Stimulated activated CD4-positive, alpha-beta T cell treated with anti-CD3 and anti-CD28 coated beads, Interleukin-4, amount 100 ng/mL, for 24 hours (primary cell): Measurements from ENCODE around the gene SUN5.

Source experiments
- DNase-seq: peaks from one replicate; pipeline ENCODE4 v3.0.0-alpha.2; 2020

Gene SUN5

DNA sequence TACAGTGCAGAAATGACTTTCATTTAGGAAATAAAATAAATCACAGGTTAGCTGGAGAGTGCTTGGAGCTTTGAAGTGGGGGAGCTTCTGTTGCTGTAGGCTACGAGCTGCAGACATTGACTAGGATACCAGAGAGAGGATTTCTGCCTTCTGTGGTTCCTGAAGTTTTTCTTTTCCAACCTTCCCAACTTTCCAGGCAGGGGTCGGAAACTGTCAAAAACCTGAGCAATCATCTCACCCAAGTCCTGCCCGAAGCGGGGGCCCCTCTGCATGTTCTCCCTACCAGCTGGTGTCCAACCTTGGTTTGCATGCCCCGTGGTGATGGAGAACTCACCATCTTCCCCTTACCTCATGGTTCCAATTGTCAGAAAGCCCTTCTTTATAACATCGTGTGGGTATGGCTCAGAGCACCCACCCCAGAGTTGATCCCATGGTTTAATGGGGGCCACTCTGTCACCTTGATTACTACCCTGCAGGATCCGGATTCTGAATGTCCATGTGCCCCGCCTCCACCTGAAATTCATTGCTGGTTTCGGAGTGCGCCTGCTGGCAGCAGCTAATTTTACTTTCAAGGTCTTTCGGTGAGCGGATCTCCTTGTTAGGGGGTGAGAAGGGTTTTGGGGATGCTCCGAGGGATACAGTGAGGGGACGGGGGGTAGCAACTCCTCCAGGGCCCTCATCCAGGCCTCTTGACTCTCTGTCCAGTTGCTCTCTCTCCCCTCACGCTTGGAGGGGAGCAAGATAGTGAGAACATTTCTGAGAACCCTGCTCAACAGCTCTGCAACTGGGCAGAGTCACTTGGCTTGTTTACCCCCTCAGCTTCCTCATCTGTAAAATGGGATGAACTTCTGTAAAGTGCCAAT is 8.3 kb upstream of the SUN5 start:
- no peak for DNase-seq

DNA sequence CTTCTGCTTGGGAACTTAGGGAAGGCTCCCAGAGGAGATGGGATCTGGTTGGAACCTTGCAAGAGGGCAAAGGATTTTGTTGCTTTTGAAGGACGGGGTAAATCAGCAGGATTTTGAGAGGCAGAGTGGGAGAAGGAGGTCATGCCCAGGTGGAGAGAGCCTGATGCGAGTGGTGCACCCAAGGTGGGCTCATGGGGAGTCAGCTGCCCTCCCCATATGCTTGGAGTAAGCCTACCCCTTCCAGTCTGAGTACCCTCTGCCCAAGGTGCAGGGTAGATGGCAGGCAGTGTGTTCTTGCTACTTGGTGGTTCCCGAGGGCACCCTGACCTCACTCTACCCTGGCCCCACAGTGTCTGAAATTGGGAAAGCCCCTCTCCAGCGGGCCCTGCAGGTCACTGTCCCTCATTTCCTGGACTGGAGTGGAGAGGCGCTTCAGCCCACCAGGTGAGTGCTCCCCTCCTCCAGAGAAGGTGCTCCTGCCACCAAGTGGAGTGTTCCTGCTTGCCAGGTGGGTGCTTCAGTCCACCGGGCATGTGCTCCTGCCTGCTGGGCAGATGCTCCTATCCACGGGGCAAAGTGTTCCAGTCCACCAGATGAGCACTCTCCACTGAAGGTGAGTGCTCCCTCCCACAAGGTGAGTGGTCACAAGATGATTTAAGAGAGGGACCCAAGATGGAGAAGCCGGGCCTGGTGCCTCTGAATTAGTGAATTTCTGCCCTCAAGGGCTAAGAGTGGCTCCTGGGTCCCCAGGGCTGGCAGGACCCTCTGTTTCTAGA is 6.6 kb upstream of the SUN5 start:
- no peak for DNase-seq

DNA sequence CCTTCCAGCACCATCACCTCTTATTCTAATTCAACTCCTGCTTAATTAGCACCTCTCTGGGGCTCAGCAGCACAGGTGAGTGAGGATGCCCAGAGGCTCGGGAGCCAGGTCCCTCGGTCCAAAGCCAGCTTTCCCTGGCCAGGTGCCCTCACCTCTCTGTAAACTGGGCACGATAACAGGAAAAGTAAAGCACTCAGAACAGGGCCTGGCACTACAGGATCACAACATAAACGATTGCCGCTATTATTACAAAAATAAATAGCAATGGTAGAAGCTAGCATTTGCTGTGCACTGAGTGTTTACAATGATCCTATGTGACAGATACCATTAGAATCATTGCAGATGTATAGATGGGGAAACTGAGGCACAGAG is 5.9 kb upstream of the SUN5 start:
- no peak for DNase-seq

DNA sequence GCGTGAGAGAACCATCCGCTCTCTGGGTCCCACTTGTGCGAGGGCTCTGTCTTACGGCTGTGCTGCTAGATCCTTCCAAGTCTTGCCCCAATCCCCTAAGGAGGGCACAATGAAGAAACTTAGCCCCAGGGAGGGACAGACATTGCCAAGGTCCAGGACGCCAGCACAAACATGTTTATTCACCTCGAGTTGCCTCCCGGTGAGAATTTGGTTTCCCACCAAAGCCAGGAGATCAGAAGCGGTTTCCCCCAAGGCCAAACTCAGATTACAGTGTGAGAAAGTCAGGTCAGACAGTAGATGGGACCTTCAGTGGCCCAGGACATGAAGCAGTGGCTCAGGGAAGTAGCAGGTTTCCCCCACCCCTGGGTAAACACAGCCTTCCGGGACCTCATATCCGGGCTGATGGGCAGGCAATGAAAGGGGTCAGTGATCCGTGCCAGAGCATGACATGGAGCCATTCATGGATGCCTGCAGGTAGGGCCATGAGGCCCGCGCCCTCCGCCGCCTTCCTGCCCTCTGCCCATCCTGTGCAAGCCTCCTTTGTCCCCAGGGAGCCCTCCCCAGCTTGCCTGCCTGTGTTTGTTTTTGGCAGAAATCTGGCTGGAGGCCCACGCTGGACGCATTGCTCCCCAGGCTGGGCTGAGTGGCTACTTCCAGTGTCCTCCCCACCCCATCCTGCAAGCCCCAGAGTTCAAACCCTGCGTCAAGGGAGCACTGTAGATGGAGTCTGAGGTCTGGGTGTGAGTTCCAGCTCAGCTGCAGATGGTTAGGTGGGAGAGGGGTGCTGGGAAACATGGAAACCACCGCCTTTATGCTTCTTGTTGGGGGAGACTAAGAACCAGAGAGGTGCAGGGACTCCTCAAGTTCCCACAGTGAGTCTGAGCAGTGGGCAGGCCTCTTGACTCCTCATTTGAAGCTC is 5.2 kb upstream of the SUN5 start:
- DNase-seq = no peak

DNA sequence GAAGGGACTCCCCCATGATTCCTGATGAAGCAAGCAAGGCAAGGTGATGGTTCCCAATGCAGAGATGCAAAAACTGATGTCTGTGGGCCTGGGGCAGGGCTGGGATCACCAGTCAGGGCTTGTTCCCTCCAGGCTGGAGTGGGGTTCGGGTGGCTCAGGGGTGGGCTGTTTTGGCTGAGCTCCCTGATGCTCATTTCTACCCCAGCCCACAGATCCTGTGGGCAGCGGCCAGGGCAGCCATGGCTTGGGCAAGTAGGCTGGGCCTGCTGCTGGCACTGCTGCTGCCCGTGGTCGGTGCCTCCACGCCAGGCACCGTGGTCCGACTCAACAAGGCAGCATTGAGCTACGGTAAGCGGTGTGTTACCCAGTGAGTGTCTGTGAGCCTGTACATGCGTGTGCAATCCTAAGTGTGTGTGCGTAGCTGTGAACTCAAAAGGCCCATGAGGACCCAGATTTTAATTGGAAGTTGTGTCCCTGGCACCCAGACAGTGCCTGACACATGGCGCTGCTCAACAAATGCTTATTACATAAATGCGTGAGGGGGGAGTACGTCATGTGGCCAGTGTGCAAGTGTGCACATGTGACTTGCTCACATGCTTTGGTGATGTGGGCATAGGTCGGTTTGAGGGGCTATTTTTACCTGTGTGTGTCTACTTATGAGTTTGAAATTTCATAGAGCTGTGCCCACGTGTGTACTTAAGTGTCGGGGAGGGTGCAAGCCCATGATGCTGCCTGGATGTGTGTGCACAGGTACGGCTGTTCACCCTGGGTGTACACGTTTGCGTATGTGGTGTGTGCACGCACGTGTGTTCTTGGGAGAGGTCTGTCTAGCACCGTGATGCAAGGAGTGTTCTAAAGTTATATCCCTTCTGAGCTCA is 4.3 kb upstream of the SUN5 start:
- DNase-seq = no peak

DNA sequence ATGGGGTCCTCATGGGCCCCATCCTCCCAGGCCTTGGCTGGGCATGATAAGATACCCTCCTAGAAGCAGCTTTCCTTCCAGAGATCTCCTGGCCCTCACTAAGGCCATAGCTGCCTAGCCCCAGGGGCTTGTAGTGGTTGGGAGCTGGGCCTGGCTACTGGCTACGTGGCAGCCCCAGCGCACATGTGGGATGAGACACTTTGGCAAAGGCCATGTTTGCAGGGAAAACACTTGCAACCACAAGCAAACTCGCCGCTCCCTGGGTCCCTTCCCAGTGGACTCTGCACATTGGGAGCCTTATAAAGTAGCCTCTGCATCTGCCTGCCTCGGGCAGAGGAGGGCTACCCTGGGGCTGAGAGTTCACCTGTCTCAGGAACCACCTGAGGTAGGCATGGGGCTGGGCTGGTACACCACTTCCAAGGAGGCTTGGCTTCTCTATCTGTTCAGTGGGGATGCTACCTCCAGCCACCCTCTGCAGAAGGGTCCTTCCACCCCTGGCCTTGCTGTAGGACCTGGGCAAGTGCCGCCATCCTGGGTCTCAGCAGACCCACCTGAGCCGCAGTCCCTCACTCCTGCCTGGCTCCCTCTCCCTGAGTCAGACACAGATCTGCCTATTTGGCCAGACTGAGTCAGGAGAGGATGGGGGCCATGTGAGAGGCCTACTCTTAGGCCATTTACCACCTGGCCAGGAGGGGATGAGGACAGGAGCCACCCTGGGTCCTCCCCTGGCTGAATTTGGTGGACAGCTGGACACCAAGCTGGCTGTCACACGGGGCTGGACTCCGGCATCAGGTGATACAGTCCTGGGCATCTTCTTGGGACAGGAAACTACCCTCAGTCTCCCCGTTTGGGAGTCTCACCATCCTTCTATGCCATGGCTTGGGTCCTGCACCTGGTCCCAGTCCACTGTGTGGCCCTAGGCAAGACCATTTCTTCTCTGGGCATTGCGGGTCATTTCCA is 3.4 kb upstream of the SUN5 start, which contains the start of gene BPIFB2:
Gene BPIFB2, plus strand, starts transcription at position 329 of the 960 bp plus-strand sequence. CDS start 871 bp downstream, outside the sequence.
- no peak for DNase-seq

DNA sequence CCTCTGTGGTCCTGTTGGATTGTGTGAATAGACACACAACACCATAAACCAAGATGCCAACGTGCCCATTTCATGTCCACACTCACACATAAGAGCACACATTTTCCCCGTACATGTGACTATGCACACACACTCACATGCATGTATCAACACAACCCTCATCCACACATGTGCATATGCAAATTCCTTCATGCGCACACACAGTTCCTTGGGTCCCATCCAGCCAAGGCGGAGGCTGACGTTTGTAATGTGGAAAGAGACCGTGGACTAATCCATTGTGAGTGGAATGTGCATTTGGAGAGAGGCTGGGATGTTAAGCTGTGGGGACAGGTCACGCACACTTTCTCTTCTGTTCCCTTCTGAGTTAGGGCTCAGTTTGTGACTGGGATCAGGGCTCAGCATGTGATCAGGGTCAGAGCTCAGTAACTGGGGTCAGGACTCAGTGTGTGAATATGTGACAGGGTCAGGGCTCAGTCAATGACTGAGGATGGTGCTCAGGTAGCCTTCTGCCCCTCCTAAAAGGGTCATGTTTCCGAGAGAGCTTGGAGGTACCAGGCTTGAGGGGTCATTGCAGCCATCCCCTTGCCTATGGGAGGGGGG is 2.6 kb upstream of the SUN5 start:
- DNase-seq = no peak

DNA sequence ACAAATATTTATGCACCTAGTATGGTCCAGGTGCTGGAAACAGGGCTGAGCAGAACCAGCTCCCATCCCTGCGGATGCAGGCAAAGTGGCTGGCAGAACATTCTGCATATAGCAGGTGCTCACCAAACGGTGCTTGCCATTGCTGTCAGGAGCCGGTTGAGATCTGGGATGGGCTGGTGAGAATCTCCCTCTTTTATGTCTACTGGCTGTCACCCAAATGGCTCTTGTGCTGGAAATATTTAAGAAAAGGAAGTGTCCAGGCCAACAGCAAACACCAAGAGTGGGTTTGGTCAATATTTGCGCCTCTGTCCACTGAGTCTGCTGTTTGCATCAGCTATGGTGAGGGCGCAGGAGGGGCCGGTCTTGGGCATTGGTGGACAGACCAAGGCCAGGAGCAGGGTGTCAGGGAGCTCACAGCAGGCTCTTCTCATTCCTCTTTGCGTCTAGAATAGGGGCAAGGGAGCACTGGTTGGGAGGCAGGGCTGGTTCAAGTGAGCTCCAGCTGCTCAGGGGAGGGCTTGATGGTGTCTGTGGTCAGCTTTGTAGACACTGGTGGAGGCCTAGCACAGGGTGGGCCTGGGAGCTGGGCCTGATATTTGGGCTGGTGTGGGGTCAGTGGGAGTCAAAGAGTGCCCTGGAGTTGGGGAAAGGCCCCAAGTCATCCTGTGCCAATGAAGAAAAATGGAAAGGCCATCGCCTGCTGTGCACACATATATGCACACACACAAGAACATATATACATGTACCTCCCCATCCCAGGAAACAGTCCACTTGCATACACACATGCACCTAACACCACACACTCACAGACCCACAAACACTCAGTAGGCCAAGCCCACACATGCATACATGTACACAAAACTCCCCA is 1.9 kb upstream of the SUN5 start:
- DNase-seq = no peak

DNA sequence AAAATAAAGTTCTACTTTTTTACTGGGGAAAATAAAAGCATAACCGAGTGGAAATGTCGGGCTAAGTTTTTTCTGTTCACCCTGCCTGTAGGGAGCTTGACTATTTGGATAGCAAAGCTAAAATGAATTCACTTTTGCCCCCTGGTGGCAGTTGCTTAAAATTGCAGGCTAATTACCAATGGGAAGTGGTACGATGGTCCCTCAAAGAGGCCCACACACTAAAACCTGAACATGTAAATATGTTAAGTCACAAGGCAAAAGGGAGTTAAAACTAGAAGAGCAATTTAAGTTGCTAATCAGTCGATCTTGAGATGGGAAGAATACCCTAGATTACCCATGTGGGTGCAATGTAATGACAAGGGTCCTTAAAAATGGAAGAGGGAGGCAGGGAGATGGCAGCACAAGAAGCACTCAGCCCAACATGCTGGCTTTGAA is 916 bp upstream of the SUN5 start:
- peak; percentile 36 for DNase-seq

DNA sequence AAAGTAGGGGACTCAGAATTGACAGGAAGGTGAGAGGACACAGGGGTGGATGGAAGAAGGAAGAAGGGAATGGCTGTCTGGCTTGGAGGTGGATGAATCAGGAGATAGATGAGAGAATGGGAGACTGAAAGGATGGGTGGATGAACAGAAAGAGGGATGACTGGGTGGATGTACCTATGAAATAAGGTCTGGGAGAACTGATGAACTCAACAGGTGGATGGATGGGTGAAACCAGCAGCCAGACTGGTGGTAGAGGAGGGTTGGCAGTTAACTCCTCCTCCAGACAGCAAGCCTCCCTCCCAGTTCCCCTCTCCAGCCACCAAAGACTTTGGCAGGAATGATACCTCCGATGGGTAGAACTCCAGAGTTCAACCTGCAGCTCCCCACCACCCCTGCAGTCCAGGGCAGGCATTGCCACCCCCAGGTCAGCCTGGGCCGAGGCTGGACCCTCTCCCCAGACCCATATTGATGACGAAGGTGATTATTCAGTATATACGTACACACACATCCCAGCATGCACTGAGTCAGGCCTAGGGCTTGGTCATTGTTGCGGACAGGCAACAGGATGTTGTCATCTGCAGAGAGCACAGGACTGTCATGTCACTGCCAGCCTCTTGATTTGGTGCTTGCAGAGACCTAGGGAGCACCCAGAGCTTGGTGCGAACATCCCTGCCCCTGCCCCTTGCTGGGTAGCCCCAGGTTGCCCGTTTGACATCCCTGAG is 2.0 kb downstream of the SUN5 start:
- DNase-seq = no peak

DNA sequence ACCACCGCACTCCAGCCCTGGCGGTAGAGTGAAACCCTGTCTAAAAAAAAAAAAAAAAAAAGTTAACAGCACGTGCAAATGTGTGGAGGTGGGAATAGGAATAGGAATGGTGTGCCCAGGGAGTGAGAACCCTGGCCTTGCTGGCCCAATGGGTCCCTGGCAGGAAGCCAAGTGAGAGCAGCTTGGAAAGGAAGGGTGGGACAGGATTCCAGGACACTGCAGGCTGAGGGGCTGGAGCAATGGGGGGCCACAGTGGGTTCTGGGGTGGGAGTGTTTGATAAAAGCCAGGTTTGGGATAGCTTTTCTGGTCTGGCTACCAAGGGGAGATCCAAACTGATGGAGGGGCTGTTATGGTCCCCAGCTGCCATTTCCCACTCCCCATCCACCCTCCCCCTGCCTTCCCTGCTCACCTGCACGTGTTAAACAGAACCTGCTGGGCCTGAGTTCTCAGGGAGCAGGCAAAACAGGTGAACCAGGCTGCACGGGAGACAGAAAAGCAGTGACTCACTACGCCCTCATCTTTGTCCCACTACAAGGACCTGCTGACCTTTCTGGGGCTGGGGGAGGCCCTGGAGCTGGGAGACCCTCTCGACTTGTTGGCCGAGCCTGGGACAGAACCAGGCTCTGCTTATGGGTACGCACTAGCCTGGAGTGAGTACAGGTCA is 3.3 kb downstream of the SUN5 start:
- DNase-seq = no peak

DNA sequence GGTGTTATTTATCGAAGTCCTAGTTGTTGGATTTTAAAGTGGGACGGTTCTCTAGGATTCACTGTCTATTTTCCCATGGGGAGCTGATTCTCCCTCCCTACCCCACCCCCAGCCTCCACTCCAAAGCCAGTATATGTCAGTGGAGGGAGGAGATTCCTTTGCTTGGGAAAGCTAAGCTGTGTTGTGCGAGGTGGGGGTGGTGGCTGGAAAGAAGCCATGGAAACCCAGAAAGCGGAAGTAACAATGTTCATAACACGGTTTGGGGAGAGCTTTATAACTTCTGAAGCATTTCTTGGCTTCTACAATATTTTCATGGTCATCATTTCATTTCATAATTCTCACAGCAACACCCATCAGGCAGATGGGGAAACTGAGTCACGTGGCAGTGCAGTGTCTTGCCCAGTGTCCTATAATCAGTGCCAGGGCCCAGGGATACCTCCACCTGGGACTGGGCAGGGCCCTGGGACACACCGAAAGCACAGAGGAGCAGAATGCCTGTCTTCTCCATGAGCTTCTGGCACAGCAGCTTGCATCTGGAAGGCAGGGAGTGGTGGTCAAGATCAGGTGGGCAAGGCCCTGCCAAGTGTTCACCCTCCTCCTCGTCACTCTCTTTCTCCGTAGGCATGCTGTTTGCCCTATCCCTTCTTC is 4.5 kb downstream of the SUN5 start:
- no peak for DNase-seq

DNA sequence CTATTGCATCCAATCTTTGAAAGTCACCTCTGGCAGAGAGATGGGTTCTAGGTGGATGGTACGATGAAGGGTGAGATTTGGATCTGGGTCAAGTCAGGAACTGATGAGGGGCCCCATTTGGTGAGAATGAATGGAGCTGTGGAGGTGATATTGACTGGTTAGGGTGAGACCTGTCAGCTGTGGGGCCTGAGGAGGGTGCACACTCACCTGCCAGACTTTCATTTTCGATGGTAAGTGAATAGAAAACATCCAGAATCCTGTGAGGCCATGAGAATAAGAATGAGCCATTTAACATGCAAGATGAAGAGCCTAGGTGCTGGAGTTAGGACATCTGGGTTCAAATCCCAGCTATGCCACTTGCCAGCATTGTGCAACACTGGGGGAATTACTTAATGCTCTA is 6.8 kb downstream of the SUN5 start:
- no peak for DNase-seq

DNA sequence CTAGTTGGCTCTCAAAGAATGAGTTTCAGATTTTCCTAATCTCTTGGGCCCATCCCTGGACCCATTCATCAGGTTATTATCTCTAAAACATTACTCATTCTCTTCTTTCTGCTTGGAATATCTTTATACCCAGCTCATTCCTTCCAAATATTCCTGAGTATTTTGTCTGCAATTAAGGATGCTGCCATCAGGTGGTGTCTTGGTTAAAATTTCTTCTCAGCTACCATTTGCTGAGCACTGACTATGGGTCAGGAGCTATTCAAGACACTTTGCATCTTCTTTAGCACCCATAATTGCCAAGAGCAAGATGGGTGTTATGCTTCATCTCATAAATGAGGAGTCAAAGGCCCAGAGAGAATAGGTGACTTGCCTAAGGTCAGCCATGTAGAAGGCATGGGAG is 8.4 kb downstream of the SUN5 start:
- DNase-seq = no peak

DNA sequence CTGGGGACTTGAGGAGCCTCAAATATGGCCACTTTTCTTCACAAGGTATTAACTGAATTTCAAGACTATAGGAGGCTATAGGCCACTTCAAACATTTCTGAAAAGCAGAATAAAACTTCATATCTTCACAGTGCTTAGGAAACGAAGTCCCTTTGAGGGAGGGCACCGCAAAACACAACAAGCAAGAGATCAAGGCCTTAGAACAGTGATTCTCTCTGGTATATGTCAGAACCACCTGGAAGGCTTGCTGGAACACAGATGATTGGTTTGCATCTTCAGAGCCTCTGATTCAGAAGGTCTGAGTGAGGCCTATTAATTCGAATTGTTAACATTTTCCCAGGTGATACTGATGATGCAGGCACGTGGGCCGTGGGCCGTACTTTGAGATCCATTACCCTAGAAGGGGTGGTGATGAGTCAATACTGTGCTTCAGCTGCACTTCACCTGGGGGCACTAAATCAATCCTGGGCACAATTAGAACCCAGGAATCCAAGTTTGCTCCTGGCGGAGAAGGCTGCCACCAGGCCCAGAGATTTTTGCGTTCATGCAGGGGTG is 10.7 kb downstream of the SUN5 start:
- DNase-seq = no peak

DNA sequence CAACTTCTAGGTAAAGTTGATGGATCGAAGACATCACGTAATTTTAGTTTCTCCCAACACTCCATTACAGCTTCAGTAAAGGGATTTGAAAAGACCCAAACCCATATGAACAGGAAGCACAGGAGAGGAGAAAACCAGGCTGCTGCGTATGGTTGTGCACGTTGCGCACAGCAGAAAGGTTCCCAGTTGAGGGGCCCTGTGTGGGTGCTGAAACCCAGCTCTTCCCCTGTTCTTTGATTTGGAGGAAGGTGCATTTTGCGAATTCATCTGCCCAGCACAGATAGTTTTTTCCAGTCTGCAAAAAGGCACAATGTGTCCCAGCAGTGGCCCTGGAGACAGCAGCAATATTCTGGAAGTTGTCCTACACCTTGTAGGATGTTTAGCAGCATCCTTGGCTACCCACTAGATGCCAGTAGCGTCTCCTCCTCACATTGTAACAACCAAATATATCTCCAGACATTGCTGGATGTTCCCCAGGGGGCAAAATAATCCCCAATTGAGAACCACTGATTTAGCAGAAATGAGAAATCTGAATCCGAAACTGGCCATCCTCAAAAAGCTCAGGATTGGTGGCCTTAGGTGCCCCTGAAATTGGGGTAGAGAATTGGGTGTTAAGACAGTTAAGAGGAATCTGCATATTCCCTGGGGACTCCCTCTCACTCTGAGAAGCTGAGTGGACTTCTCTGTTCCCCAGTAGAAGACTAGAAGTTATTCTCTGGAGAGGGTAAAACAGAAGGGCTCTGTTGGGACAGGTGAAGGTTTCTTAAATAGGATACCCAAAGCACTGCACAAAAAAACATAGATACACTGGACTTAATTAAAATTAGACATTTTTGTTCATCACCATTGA is 12.2 kb downstream of the SUN5 start:
- DNase-seq = no peak
